UCSD-AML1 (cell line): ENCODE results near the gene SCGB1C1.
"Not testable (repeated sequence)": the region's sequence is repeated elsewhere in the genome, so short reads cannot be mapped to it uniquely, and the experiment has no call there.

ENCODE experiments used
- DNase-seq: peaks from one replicate; lab custom pipeline; 2025; ENCODE audit not compliant: unreplicated experiment; lab: John Stamatoyannopoulos, UW

SCGB1C1 gene

DNA sequence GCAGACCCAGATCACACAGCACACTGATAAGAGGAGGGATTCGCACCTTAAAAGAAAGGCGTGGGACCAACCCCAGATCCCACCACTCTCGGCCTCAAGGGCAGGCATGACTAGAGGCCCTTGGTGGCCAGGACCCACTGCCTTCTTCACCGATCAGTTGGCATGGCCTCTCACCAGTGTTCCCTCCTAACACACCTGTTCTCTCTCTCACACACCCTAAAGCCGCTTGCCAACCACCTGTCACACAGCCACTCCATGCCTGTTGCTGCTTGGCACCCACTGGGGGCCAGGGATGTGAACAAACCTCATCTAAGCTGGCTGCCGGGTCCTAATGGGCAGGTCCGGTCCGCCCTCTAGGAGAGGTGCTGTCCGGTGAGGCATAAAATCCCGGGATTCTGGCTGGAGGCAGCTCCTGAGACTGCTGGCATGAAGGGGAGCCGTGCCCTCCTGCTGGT lies at the start of gene SCGB1C1:
Gene SCGB1C1, plus strand, starts transcription at position 405 of the 455 bp plus-strand sequence. Its CDS starts 22 bp downstream, at position 427.
- not testable (repeated sequence) for DNase-seq

DNA sequence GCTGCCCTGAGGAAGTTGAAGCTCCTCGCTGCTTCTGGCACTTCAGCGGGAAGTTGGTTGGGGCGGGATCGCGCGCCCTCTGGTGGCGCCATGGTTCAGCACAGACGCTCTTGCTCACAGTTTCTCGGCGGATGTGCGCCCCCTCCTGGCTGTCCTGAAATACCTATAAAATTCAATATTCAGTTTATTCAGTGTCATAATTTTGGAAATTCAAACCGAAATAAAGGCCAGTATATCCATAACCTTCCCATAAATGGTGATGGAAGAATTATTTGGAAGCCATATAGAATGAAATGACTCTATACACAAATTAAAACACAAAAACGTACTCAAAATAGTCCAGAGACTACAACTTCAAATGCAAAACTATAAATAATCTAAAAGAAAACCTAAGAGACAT lies 12.6 kb upstream of the SCGB1C1 start:
- not testable (repeated sequence) for DNase-seq

DNA sequence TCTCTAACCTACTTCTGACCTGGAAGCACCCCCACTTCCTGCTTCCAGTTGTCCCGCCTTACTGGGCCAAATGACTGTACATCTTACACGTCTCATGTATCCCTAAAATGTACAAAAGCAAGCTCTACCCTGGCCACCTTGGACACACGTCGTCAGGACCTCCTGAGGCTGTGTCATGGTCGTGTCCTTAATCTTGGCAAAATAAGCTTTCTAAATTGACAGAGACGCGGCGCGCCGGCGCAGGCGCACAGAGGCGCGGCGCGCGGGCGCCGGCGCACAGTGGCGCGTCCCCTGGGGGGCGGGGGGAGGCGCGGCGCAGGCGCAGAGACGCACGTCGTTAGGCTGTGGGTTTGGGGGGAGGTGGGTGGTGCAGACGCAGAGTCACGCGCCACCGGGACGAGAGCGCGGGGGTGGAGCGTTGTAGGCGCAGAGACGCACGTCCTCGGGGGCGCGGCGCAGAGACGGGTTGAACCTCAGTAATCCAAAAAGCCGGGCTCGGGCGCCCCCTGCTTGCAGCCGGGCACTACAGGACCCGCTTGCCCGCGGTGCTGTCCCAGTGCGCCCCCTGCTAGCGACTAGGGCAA lies 3.6 kb upstream of the SCGB1C1 start:
- not testable (repeated sequence) for DNase-seq

DNA sequence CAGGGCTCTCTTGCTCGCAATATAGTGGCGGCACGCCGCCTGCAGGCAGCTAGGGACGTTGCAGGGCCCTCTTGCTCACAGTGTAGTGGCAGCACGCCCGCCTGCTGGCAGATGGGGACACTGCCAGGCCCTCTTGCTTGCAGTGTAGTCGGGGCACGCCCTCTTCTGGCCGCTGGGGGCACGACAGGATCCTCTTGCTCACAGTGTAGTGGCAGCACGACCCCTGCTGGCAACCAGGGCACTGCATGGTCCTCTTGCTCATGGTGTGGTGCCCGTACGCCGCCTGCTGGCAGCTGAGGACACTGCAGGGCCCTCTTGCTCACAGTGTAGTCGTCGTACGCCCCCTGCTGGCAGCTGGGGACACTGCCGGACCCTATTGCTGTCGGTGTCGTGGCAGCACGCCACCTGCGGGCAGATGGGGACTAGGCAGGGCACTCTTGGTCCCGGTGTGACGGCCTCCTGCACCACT lies 3.0 kb upstream of the SCGB1C1 start:
- DNase-seq: not testable (repeated sequence)

DNA sequence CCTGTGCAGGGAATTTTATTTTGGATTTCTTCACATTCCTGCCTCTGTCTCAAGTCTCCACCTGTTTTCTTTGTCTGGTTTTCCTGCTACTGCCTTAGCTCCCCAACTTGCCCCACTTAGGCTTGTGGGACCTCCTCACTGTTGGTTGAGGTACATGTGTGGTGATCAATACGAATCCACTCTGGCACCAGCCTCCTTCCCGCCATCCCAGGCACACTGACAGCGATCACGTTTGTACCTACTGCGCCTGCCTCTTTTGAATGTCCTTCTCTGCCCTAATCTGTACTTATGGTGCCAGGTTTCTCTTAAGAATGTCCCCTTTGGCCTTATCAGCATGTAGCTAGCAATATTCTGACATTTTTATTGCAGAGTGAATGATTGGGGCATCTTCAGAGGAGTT lies 2.3 kb upstream of the SCGB1C1 start:
- not testable (repeated sequence) for DNase-seq

- DNase-seq: not testable (repeated sequence)
These were observed 1.1 kb upstream of the SCGB1C1 start for GRCh38 chr11:191490-192478.

GRCh38 chr11:193481-193880 lies 603 bp downstream of the SCGB1C1 start:
- not testable (repeated sequence) for DNase-seq

GRCh38 chr11:196786-197731 lies 4.2 kb downstream of the SCGB1C1 start:
- DNase-seq: no peak

- no peak for DNase-seq
These were observed 4.9 kb downstream of the SCGB1C1 start for GRCh38 chr11:197741-198235.

DNA sequence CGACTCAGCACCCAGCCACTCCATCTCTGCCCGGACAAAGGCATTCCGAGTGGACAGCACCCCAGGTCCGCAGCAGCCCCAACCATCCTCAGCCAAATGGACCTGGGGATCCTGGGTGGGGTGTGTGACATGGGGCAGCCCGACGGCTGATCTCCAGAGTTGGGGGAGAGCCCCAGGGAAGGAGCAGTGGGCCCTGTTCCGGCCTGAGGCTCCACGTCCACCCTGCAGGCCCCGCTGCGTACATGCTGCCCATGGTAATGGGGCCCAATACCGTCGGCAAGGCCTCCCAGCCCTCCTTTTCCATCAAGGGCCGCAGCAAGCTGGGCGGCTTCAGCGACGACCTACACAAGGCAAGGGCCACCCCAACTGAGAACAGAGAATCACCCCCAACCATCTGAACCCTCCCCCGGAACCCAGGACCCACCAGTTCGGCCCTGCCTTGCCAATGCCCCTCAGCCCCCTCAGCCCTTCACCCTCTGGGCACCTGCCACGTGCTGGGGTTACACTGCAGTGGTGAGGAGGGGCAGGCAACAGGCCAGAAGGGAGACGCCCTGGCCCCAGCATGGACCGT lies 5.4 kb downstream of the SCGB1C1 start:
- DNase-seq: no peak

- DNase-seq: no peak
These were observed 6.2 kb downstream of the SCGB1C1 start for GRCh38 chr11:199004-199581.

- no peak for DNase-seq
These were observed 6.9 kb downstream of the SCGB1C1 start for GRCh38 chr11:199782-200181.

GRCh38 chr11:200224-201003 lies 7.5 kb downstream of the SCGB1C1 start:
- no peak for DNase-seq

DNA sequence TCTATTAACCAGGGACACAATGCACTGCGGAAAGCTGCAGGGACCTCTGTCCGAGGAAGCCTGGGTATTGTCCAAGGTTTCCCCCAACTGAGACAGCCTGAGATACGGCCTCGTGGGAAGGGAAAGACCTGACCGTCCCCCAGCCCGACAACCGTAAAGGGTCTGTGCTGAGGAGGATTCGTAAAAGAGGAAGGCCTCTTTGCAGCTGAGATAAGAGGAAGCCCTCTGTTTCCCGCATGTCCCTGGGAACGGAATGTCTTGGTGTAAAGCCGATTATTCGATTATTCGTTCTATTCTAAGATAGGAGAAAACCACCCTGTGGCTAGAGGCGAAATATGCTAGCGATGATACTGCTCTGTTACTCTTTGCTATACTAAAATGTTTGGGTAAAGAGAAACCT lies 9.1 kb downstream of the SCGB1C1 start:
- DNase-seq: peak; percentile 30

GRCh38 chr11:202490-202889 lies 9.6 kb downstream of the SCGB1C1 start:
- no peak for DNase-seq

DNA sequence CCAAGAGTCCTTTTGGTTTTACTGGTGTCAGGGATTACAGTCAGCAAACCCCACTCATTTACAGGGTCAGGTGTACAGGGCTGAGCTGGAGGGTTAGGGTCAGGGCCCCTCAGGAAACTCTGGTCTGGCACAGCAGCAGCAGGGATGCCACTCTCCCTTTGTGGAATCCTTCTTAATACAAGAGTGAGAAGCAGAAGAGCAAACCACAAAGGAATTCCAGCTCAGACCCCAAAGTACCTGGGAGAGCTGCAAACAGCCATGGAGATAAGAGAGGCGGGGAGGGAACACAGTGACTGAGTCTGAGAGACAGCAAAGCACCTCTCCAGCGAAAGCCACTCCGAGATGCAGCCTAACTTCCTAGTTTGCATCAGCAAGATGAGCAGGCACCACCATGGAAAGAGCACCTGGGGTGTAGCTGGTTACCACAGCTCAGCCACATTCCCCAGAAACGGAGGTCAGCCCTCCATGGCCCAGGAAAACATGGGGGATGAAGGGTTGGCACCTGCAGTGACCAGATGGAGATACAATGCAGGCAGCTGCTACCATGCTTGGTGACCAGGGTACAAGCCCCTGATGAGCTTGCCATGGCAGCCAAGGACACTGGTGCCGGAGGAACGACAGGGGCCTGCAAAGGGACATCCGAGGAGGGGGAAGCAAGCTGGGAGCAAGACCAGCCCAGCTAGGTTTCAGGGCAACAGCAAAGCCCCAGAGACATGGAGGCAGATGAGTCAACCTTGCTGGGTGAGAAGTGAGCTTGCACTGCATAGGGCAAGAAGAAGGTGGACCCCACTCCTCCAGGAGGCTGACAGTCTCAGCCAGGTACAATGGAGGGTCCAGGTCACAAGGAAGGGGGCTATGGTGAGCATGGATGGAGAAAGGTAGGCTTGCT lies 10.4 kb downstream of the SCGB1C1 start:
- DNase-seq: no peak

DNA sequence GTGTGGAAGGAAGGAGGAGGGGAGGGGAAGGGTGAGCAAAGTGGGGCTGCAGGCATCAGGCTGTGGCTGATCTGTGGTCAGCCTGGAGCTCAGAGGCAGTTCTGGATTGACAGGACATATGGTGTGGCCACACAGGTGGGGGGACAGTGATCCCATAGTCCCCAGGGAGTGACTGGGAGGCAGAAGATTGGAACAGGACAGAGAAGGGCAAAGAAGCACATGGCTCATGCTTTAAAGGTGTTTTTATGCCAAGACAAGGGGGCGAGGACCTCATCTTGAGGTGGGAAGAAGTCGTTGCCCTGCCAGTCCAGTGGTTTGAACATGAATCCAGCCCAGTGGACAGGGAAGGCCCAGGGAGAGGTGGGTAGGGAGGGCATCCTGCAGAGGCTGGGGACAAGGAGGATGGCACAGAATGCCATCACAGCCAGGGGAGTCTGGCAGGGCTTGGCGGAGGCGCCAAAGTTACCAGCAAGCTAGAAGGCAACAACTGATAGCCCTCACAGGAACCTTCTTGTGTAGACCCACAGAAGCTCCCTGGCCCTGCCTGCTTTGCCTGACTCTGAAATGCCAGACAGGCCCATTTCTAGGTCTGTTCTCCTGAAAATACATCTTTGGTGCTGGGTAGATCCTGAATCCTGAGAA lies 11.2 kb downstream of the SCGB1C1 start:
- no peak for DNase-seq
